Measurements from ENCODE around the gene RREB1. TPM values are rescaled to one million over a fixed set of nuclear protein-coding genes. Genes with fewer than 3 reads are reported as not detected.

Gene RREB1
- total and polyA plus RNA-seq, 12 donors: 8.0 to 79.5 (median 48.7) TPM

DNA sequence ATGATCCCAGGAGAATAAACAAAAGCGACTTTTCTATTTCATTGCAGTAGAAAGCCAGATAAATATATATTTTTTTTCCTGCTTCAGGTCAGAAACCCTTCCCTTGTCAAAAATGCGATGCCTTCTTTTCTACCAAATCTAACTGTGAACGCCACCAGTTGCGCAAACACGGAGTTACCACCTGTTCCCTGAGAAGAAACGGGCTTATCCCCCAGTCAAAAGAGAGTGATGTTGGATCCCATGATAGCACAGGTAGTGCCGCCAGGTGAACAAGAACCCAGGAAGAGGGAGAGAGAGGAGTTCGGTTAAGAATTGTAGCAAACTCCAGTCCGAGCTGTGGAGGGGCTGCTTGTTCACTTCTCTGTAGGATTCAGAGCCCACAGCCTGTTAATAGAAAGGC, 132.6 kb downstream of the RREB1 start:
- H3K4me1 ChIP-seq (replicated peaks in 1 of 2): peaks cover 20 to 38% of the 10 kb centered on the region in 2 donors
- H3K4me3 ChIP-seq: no peak overlapping the region
- no peaks in the 10 kb centered on the region for H3K9me3 ChIP-seq (replicated peaks in 1 of 3)
- H3K27me3 ChIP-seq: no peaks in the 10 kb centered on the region
- 88 to 94% (median 93%) methylated on average over 9 of the region's 9 CpGs for WGBS, 4 donors
- TF ChIP-seq POLR2A (IDR thresholded peaks at IDR 0.05): no peak
- TF ChIP-seq, protein P1, sequence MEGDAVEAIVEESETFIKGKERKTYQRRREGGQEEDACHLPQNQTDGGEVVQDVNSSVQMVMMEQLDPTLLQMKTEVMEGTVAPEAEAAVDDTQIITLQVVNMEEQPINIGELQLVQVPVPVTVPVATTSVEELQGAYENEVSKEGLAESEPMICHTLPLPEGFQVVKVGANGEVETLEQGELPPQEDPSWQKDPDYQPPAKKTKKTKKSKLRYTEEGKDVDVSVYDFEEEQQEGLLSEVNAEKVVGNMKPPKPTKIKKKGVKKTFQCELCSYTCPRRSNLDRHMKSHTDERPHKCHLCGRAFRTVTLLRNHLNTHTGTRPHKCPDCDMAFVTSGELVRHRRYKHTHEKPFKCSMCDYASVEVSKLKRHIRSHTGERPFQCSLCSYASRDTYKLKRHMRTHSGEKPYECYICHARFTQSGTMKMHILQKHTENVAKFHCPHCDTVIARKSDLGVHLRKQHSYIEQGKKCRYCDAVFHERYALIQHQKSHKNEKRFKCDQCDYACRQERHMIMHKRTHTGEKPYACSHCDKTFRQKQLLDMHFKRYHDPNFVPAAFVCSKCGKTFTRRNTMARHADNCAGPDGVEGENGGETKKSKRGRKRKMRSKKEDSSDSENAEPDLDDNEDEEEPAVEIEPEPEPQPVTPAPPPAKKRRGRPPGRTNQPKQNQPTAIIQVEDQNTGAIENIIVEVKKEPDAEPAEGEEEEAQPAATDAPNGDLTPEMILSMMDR (IDR thresholded peaks at IDR 0.05): no peak
- peak overlapping the region in 1 of 5 donors; percentile 11 for H3K27ac ChIP-seq
- intact Hi-C loops (cut with DNase I): loop anchor here (5.0 to 10.0 kb wide), 2 partner anchors 133 to 516 kb away; partner anchors contain the start of gene RREB1 (in 1 of the 2)
- H3K36me3 ChIP-seq (replicated peaks in 1 of 2): peaks cover 0 to 22% of the 10 kb centered on the region in 2 donors
- DNase-seq: no peak

DNA sequence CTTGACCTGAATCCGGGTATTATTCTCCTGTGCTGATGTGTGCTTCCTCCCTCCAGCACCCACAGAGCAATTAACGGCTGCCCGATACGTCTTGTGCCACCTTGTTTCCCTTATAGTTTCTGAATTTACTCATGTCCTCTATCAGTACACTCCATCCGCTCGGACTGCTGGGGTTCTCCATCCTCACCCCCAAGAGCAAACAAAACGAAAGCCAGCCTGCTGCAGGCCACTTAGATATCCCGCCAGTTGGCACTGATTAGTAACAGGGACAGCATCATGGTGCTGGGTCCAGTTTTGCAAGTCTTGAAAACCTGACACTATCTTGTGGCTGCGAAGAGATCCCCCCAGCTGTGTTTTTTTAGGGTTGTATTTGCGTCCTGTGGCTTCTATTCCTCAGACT, 133.4 kb downstream of the RREB1 start:
- 89 to 94% (median 91%) methylated on average over 10 of the region's 10 CpGs for WGBS, 4 donors
- intact Hi-C loops (cut with DNase I): loop anchor here (5.0 to 10.0 kb wide), 2 partner anchors 134 to 516 kb away; partner anchors contain the start of gene RREB1 (in 1 of the 2)

DNA sequence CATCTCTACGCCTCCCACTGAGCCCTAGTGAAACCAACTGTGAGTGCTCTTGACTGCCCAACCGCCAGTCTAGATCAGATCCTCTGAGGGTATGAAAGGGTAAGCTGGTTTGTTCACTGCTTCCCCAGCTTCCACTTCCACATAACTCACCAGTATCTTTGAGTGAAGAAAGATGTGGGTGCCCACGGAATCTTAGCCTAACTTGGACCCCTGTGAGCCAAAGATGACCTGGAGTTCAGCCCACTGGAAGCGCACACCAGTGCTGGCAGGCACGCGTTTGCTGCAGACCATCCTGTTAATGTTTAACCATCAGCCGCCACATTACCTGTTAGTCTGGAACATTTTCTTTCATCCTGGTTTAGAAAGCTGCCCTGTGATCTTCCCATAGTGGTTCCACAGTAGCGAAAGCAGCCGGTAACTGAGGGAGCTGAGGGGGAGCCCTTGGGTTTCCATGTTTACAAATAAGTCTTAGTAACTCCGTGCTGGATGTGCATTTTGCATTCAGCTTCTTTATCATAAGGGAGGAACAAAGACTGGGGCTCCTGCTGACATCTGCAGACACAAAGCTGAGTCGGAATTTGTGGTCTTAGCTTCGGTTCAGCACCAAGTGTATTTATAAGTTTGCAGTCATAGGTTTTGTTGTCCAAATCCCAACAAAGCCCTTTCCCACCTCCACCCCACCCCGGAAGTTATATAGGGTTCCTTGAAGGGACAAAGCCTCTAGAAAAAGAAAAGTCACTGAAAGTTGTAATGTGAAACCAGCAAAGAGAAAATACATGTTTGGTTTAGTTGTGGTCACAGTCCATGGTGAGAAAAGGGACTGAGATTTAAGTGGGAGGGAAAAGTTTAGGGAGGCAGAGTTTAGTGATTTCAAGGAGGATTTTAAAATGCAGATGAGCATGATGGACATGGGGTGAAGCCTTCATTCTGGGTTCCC, 134.2 kb downstream of the RREB1 start:
- peaks cover 0 to 26% of the 10 kb centered on the region in 2 donors for H3K36me3 ChIP-seq (replicated peaks in 1 of 2)
- H3K27ac ChIP-seq: peak overlapping the region in 3 of 5 donors; percentile 48 to 71 (median 67)
- H3K9me3 ChIP-seq (replicated peaks in 1 of 3): no peaks in the 10 kb centered on the region
- H3K4me1 ChIP-seq (replicated peaks in 1 of 2): peaks cover 8 to 26% of the 10 kb centered on the region in 2 donors
- 70 to 80% (median 76%) methylated on average over 12 to 13 of the region's 13 CpGs for WGBS, 4 donors
- intact Hi-C loops (cut with DNase I): loop anchor here (5.0 to 10.0 kb wide), 2 partner anchors 135 to 517 kb away; partner anchors contain the start of gene RREB1 (in 1 of the 2)
- H3K4me3 ChIP-seq: no peak overlapping the region
- no peak for DNase-seq
- TF ChIP-seq, protein P1 (IDR thresholded peaks at IDR 0.05): no peak
- TF ChIP-seq POLR2A (IDR thresholded peaks at IDR 0.05): no peak
- no peaks in the 10 kb centered on the region for H3K27me3 ChIP-seq

More for the DNA sequence above, 133.4 kb downstream of the RREB1 start:
- Histone ChIP-seq H3K27ac (peak overlapping the region in 1 of 5 donors; percentile 40), H3K4me1 (replicated peaks in 1 of 2) (peaks cover 15 to 33% of the 10 kb centered on the region in 2 donors), H3K27me3 (no peaks in the 10 kb centered on the region), H3K36me3 (replicated peaks in 1 of 2) (peaks cover 0 to 18% of the 10 kb centered on the region in 2 donors), H3K4me3 (no peak overlapping the region), H3K9me3 (replicated peaks in 1 of 3) (no peaks in the 10 kb centered on the region)
- TF ChIP-seq, protein P1 (IDR thresholded peaks at IDR 0.05): no peak
- TF ChIP-seq POLR2A (IDR thresholded peaks at IDR 0.05): no peak
- DNase-seq: no peak

DNA sequence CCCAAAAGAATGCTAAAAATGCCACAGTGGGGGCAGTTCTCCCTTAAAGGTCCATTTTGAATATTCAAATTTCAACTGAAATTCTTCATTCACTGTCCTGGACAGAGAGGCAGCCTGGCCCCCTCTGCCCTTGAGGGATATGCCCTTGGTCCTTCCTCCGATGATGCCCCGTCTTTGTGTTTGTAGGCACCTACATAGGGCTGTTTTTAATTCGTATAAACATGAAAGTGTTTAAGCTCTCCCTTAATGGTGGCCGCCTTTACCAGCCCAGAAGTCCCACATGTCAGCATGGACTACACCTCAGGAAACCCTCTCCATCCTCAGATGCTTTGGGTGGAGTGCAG, 135.0 kb downstream of the RREB1 start:
- DNase-seq: no peak
- intact Hi-C loops (cut with DNase I): loop anchor here (5.0 to 10.0 kb wide), 2 partner anchors 136 to 518 kb away; partner anchors contain the start of gene RREB1 (in 1 of the 2)
- no peaks in the 10 kb centered on the region for H3K9me3 ChIP-seq (replicated peaks in 1 of 3)
- TF ChIP-seq, protein P1 (IDR thresholded peaks at IDR 0.05): no peak
- no peak for TF ChIP-seq POLR2A (IDR thresholded peaks at IDR 0.05)
- H3K4me1 ChIP-seq (replicated peaks in 1 of 2): peaks cover 8 to 26% of the 10 kb centered on the region in 2 donors
- peaks cover 0 to 35% of the 10 kb centered on the region in 2 donors for H3K36me3 ChIP-seq (replicated peaks in 1 of 2)
- 47 to 73% (median 57%) methylated on average over 4 of the region's 4 CpGs for WGBS, 4 donors
- H3K4me3 ChIP-seq: no peak overlapping the region
- H3K27ac ChIP-seq: peak overlapping the region; percentile 5 to 71 (median 48)
- H3K27me3 ChIP-seq: no peaks in the 10 kb centered on the region

Data from adrenal gland (tissue), 12 donors.